Spleen (tissue), 11 donors: Measurements from ENCODE around the gene SLC16A1. TPM values are rescaled to one million over a fixed set of nuclear protein-coding genes. Genes with fewer than 3 reads are reported as not detected.
"Not testable (repeated sequence)": the region's sequence is repeated elsewhere in the genome, so short reads cannot be mapped to it uniquely, and the experiment has no call there.

Experiments
- DNase-seq: peaks from one replicate; pipeline ENCODE4 v3.0.0-alpha.2; 2020
- H3K27ac ChIP-seq, 8 donors: fragments of 200-600 bp; sonication (generic) in 7 of 8; 1 replicate in 4 of 8; 2 replicates in 4 of 8; pipeline versions ENCODE4 v1.5.0 to v1.8.0; 2016 to 2021; ENCODE audit warnings: inconsistent platforms in 4 of 8, mild to moderate bottlenecking in 4 of 8, moderate library complexity in 1 of 8
- H3K27me3 ChIP-seq, 7 donors: fragments of 200-600 bp; sonication (generic) in 6 of 7; replicated peaks in 1 of 7; 1 replicate in 4 of 7; 2 replicates in 3 of 7; pipeline versions ENCODE4 v1.5.0 to v1.8.0; 2016 to 2021; ENCODE audit warnings: inconsistent platforms in 3 of 7, mild to moderate bottlenecking in 1 of 7
- H3K36me3 ChIP-seq, 6 donors: fragments of 200-600 bp; sonication (generic) in 5 of 6; 1 replicate in 4 of 6; 2 replicates in 2 of 6; pipeline versions ENCODE4 v1.5.0 to v1.8.0; 2016 to 2021; ENCODE audit warnings: inconsistent platforms in 2 of 6
- H3K4me1 ChIP-seq, 6 donors: fragments of 200-600 bp; sonication (generic) in 5 of 6; 1 replicate in 3 of 6; 2 replicates in 3 of 6; pipeline versions ENCODE4 v1.5.0 to v1.8.0; 2016 to 2021; ENCODE audit warnings: inconsistent platforms in 3 of 6
- H3K4me3 ChIP-seq, 8 donors: fragments of 200-600 bp; sonication (generic) in 7 of 8; 1 replicate in 4 of 8; 2 replicates in 4 of 8; pipeline versions ENCODE4 v1.5.0 to v1.8.0; 2016 to 2021; ENCODE audit warnings: inconsistent platforms in 4 of 8, mild to moderate bottlenecking in 4 of 8, moderate library complexity in 2 of 8
- H3K9me3 ChIP-seq, 8 donors: fragments of 200-600 bp; sonication (generic) in 7 of 8; 1 replicate in 4 of 8; 2 replicates in 4 of 8; pipeline versions ENCODE4 v1.5.0 to v1.8.0; 2016 to 2021; ENCODE audit warnings: inconsistent platforms in 4 of 8
- POLR2A ChIP-seq, 3 donors: fragments of 450-650 bp; IDR thresholded peaks; one replicate each; pipeline ENCODE4 v1.5.1; 2017; ENCODE audit warnings: antibody characterized with exemption in 3 of 3, mild to moderate bottlenecking in 1 of 3
- POLR2AphosphoS5 ChIP-seq, 3 donors: sonication (generic); formaldehyde crosslinking; IDR thresholded peaks; one replicate each; pipeline ENCODE4 v1.5.1; 2017; ENCODE audit warnings: antibody characterized with exemption in 3 of 3
- WGBS, 5 donors: extraction: QIAGEN DNeasy Blood & Tissue Kit in 3 of 5; methylation state at CpG; one replicate each; pipeline versions ENCODE4 v1.1.5 to v1.1.7; 2013 to 2018; 5-methylcytosine and 5-hydroxymethylcytosine counted together
- intact Hi-C: fragments of 100-400 bp; cut with DNase I; formaldehyde crosslinking; loops from one replicate; pipeline ENCODE4 v1.15.0; 2023; ENCODE audit warnings: low total_unique reads
- polyA plus RNA-seq, 3 donors: library from polyadenylated mRNA; stranded (reverse); fragments of 200-250 nt; gene quantifications; one replicate each; pipeline ENCODE4 v1.2.1, GENCODE V29; 2013
- total RNA-seq, 7 donors: library from RNA; depleted of rRNA in 3 of 7; stranded (reverse); fragments of >200 nt in 3 of 7; fragmentation: NEBNext Ultra II Directional in 4 of 7; extraction: Animal tissue kit (Norgen Biotek cat#: 25700) in 4 of 7; gene quantifications; one replicate each; pipeline versions ENCODE4 v1.1.0 to v1.2.1, GENCODE V29; 2016 to 2021
- TF ChIP-seq, protein P1 (sequence below), 11 experiments: fragments of 200-600 bp in 7 of 11; fragments of 450-650 bp in 4 of 11; sonication (generic) in 4 of 11; IDR thresholded peaks in 8 of 11; conservative IDR thresholded peaks in 3 of 11; 1 replicate in 7 of 11; 2 replicates in 4 of 11; pipeline versions ENCODE4 v1.4.0 to v1.8.0; 2016 to 2021; ENCODE audit warnings: antibody characterized with exemption in 11 of 11, inconsistent platforms in 4 of 11, mild to moderate bottlenecking in 1 of 11
- donor health status: healthy with polysubstance abuse.
- donor health status: DM: no; HTN: no; CAD: no; lungs with moderate emphysema.
- donor health status: DM: no; HTN: no; CAD: no.
- donor health status: Bipolar disorder and iron deficiency.
- donor health status: healthy.
- donor health status: DM: no; HTN: no; CAD: no.
- donor health status: DM: yes; HTN: yes; CAD: no.

The SLC16A1 gene
- total and polyA plus RNA-seq, 10 donors = 2.9 to 24.6 (median 18.2) TPM

DNA sequence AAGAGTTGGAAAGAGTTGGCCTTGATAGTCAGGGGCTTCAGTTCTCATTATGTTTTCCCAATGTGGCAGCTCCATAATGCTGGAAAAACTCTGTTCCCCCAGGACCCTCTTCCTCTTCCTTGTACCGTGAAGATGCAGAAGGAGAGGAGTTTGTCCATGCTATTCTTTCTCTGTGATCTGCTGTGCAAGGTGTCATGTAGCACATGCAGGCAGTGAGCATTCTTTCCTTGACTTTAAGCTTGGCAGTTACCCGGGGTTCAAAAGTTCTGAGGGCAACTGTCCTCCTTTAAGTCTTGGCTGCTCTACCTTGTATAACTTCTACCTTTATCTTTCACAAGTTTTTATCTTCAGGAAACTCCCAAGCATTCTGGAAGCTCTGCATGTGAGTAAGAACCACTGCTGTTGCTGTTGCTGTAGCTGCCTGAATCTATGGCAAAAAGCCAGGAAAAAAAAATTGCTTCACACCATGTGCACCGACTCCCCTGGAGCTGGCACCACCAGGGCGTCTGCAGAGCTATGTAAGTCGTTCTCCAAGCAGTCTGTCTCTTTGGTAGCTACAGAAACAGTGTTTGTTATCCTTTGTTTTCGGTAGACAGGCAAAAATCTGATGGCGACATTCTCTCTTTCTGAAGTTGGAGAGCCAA is 42.7 kb upstream of the SLC16A1 start:
- H3K4me1 ChIP-seq = no peaks in the 10 kb centered on the region
- 55 to 75% (median 60%) methylated on average over 7 of the region's 7 CpGs for WGBS, 5 donors
- no peak overlapping the region for H3K27ac ChIP-seq
- no peaks in the 10 kb centered on the region for H3K9me3 ChIP-seq
- H3K36me3 ChIP-seq = peaks cover 0 to 51% (median 5%) of the 10 kb centered on the region in 6 donors
- no peaks in the 10 kb centered on the region for H3K27me3 ChIP-seq
- no peak for DNase-seq
- intact Hi-C loops = no loop called here
- H3K4me3 ChIP-seq = no peak overlapping the region
- TF ChIP-seq POLR2AphosphoS5 (IDR thresholded peaks at IDR 0.05) (no peak), POLR2A (IDR thresholded peaks at IDR 0.05) (no peak)
- TF ChIP-seq, protein P1, sequence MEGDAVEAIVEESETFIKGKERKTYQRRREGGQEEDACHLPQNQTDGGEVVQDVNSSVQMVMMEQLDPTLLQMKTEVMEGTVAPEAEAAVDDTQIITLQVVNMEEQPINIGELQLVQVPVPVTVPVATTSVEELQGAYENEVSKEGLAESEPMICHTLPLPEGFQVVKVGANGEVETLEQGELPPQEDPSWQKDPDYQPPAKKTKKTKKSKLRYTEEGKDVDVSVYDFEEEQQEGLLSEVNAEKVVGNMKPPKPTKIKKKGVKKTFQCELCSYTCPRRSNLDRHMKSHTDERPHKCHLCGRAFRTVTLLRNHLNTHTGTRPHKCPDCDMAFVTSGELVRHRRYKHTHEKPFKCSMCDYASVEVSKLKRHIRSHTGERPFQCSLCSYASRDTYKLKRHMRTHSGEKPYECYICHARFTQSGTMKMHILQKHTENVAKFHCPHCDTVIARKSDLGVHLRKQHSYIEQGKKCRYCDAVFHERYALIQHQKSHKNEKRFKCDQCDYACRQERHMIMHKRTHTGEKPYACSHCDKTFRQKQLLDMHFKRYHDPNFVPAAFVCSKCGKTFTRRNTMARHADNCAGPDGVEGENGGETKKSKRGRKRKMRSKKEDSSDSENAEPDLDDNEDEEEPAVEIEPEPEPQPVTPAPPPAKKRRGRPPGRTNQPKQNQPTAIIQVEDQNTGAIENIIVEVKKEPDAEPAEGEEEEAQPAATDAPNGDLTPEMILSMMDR (IDR thresholded peaks at IDR 0.05 in 8 of 11, conservative IDR thresholded peaks at IDR 0.05 in 3 of 11) = no peak

DNA sequence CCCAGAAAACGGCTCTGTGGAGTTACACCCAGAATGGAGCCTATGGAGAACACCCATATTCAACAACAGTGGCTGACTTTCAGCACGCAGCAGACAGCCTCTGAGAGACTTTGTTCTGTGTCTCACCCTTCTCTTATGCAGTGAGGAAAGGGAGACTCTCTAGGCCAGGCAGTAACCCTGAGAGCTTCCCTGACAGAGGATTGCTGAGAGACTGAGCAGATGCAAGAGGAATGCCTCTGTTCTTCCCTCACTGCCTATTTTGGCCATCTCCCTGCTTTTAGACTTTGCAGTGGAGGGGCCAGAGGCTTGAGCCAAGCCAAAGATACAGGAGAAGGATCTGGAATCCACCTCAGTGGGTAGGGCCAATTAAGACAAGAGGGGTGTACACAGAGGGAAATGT is 41.8 kb upstream of the SLC16A1 start:
- no peak for DNase-seq
- Histone ChIP-seq H3K27ac (no peak overlapping the region), H3K9me3 (no peaks in the 10 kb centered on the region), H3K36me3 (peaks cover 0 to 42% (median 5%) of the 10 kb centered on the region in 6 donors), H3K4me3 (no peak overlapping the region), H3K27me3 (no peaks in the 10 kb centered on the region), H3K4me1 (no peaks in the 10 kb centered on the region)
- intact Hi-C loops = no loop called here
- TF ChIP-seq POLR2AphosphoS5 (IDR thresholded peaks at IDR 0.05) (no peak), POLR2A (IDR thresholded peaks at IDR 0.05) (no peak)
- TF ChIP-seq, protein P1 (IDR thresholded peaks at IDR 0.05 in 8 of 11, conservative IDR thresholded peaks at IDR 0.05 in 3 of 11) = no peak
- 79 to 96% (median 95%) methylated on average over 2 of the region's 2 CpGs for WGBS, 5 donors

DNA sequence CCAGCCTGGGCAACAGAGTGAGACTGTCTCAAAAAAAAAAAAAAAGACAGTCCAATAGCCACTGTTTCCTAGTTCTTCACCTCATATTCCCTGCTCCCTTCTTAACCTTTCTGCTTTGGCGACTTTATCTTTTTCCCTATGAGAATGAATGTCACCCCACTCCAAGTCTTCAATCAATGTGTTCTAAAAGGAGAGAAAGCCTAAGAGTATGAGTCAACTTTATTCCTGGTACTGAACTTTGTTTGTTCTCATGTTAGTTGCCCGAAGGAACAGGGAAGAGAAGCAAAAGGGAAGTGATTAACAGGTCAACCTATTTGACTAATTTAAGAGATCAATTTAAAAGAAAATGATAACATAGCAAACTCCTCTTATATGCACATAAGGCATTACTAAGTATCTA is 39.9 kb upstream of the SLC16A1 start:
- 81 to 91% (median 87%) methylated on average over 2 of the region's 2 CpGs for WGBS, 5 donors
- H3K36me3 ChIP-seq = peaks cover 0 to 41% (median 5%) of the 10 kb centered on the region in 6 donors
- H3K27ac ChIP-seq = no peak overlapping the region
- H3K4me3 ChIP-seq = no peak overlapping the region
- H3K9me3 ChIP-seq = no peaks in the 10 kb centered on the region
- TF ChIP-seq POLR2AphosphoS5 (IDR thresholded peaks at IDR 0.05) (no peak), POLR2A (IDR thresholded peaks at IDR 0.05) (no peak)
- TF ChIP-seq, protein P1 (IDR thresholded peaks at IDR 0.05 in 8 of 11, conservative IDR thresholded peaks at IDR 0.05 in 3 of 11) = no peak
- no peaks in the 10 kb centered on the region for H3K27me3 ChIP-seq
- intact Hi-C loops = no loop called here
- DNase-seq = no peak
- H3K4me1 ChIP-seq = no peaks in the 10 kb centered on the region

DNA sequence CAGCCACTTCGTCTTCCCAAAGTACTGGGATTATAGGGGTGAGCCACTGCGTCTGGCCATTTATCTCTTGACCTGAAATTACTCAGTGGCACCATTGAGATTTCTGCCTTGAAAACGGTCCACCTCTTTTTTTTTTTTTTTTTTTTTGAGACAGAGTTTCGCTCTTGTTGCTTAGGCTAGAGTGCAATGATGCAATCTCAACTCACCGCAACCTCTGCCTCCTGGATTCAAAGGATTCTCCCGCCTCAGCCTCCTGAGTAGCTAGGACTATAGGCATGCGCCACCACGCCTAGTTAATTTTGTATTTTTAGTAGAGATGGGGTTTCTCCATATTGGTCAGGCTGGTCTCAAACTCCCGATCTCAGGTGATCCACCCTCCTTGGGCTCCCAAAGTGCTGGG is 39.0 kb upstream of the SLC16A1 start:
- peaks cover 0 to 41% (median 5%) of the 10 kb centered on the region in 6 donors for H3K36me3 ChIP-seq
- H3K27ac ChIP-seq, intact Hi-C loops, H3K27me3 ChIP-seq, H3K4me1 ChIP-seq, DNase-seq, H3K4me3 ChIP-seq, H3K9me3 ChIP-seq: not testable (repeated sequence)
- WGBS, 5 donors = 92 to 97% (median 95%) methylated on average over 9 of the region's 9 CpGs
